Stimulated activated CD8-positive, alpha-beta memory T cell treated with anti-CD3 and anti-CD28 coated beads, Interleukin-7, amount 100 ng/mL, for 1 hour (primary cell): ENCODE measurements around the gene ABCG1.
A peak's percentile ranks its signal among the peaks of the same experiment; 100 is the strongest.

Source experiments
- DNase-seq, 2 donors: peaks; one replicate each; pipeline ENCODE4 v3.0.0-alpha.2; 2020; ENCODE audit warnings: low read depth in 2 of 2

The ABCG1 gene

GRCh38 chr21:42191696-42192595, 27.0 kb upstream of the ABCG1 start:
- no peak for DNase-seq

GRCh38 chr21:42193131-42193671, 25.7 kb upstream of the ABCG1 start:
- DNase-seq, result peak; percentile 17 to 38

GRCh38 chr21:42193721-42194120, 25.2 kb upstream of the ABCG1 start:
- no peak for DNase-seq

GRCh38 chr21:42194863-42195262, 24.1 kb upstream of the ABCG1 start:
- DNase-seq, result no peak

- DNase-seq, result no peak
Observed at GRCh38 chr21:42195378-42196031, 23.4 kb upstream of the ABCG1 start.

- no peak for DNase-seq
Observed at GRCh38 chr21:42198929-42199867, 19.7 kb upstream of the ABCG1 start.

GRCh38 chr21:42199868-42200463, 19.0 kb upstream of the ABCG1 start:
- DNase-seq, result no peak

- no peak for DNase-seq
Observed at GRCh38 chr21:42200906-42201614, 17.9 kb upstream of the ABCG1 start.

GRCh38 chr21:42201615-42202161, 17.3 kb upstream of the ABCG1 start:
- DNase-seq, result no peak

- no peak for DNase-seq
Observed at GRCh38 chr21:42202321-42202720, 16.6 kb upstream of the ABCG1 start.

GRCh38 chr21:42203321-42203720, 15.6 kb upstream of the ABCG1 start:
- no peak for DNase-seq

GRCh38 chr21:42203936-42204335, 15.0 kb upstream of the ABCG1 start:
- no peak for DNase-seq

GRCh38 chr21:42207426-42207825, 11.5 kb upstream of the ABCG1 start:
- DNase-seq, result no peak

GRCh38 chr21:42208036-42208435, 10.9 kb upstream of the ABCG1 start:
- no peak for DNase-seq

- no peak for DNase-seq
Observed at GRCh38 chr21:42208801-42209490, 10.0 kb upstream of the ABCG1 start.

- DNase-seq, result no peak
Observed at GRCh38 chr21:42209801-42210479, 9.0 kb upstream of the ABCG1 start.

- DNase-seq, result no peak
Observed at GRCh38 chr21:42212266-42212665, 6.7 kb upstream of the ABCG1 start.

- no peak for DNase-seq
Observed at GRCh38 chr21:42213082-42213774, 5.7 kb upstream of the ABCG1 start.
